Neutrophil (primary cell): ENCODE measurements around the gene SV2B.

Experiments
- H3K27ac ChIP-seq: fragments of 200-600 bp; sonication (generic); 2 replicates; pipeline ENCODE4 v1.5.1; 2016; ENCODE audit warnings: mild to moderate bottlenecking, moderate library complexity
- H3K27me3 ChIP-seq: fragments of 200-600 bp; sonication (generic); 2 replicates; pipeline ENCODE4 v1.6.0; 2016; ENCODE audit warnings: mild to moderate bottlenecking
- H3K36me3 ChIP-seq: fragments of 200-600 bp; sonication (generic); 2 replicates; pipeline ENCODE4 v1.5.1; 2017
- H3K4me1 ChIP-seq, 2 experiments: fragments of 200-600 bp in 1 of 2; sonication (generic) in 1 of 2; 1 replicate in 1 of 2; 2 replicates in 1 of 2; pipeline versions ENCODE4 v1.5.1 to v1.6.1; 2013 to 2016; ENCODE audit warnings: low read depth in 1 of 2, low read length in 1 of 2, mild to moderate bottlenecking in 1 of 2, moderate library complexity in 1 of 2; ENCODE audit not compliant: control insufficient read depth in 1 of 2, insufficient read depth in 1 of 2
- H3K4me3 ChIP-seq, 2 experiments: fragments of 200-600 bp in 1 of 2; sonication (generic) in 1 of 2; 1 replicate in 1 of 2; 2 replicates in 1 of 2; pipeline ENCODE4 v1.5.1; 2013 to 2016; ENCODE audit warnings: low read depth in 1 of 2, low read length in 1 of 2, mild to moderate bottlenecking in 1 of 2, moderate library complexity in 1 of 2
- H3K9me3 ChIP-seq: fragments of 200-600 bp; sonication (generic); 2 replicates; pipeline ENCODE4 v1.5.1; 2016
- CTCF ChIP-seq: fragments of 200-600 bp; sonication (generic); IDR thresholded peaks from 2 replicates; pipeline ENCODE4 v1.5.1; 2016; ENCODE audit warnings: antibody characterized with exemption

The SV2B gene

GRCh38 chr15:91156175-91156726, 56.2 kb downstream of the SV2B start:
- Histone ChIP-seq H3K36me3 (no peaks in the 10 kb centered on the region), H3K4me3 (no peak overlapping the region), H3K9me3 (no peaks in the 10 kb centered on the region), H3K27me3 (peaks cover 71% of the 10 kb centered on the region), H3K4me1 (peaks cover 0 to 6% of the 10 kb centered on the region in 2 experiments), H3K27ac (no peak overlapping the region)
- TF ChIP-seq CTCF: no peak

GRCh38 chr15:91158415-91159394, 58.6 kb downstream of the SV2B start:
- Histone ChIP-seq H3K4me3 (no peak overlapping the region), H3K9me3 (no peaks in the 10 kb centered on the region), H3K4me1 (peaks cover 0 to 6% of the 10 kb centered on the region in 2 experiments), H3K36me3 (no peaks in the 10 kb centered on the region), H3K27ac (no peak overlapping the region), H3K27me3 (peaks cover 60% of the 10 kb centered on the region)
- no peak for TF ChIP-seq CTCF

DNA sequence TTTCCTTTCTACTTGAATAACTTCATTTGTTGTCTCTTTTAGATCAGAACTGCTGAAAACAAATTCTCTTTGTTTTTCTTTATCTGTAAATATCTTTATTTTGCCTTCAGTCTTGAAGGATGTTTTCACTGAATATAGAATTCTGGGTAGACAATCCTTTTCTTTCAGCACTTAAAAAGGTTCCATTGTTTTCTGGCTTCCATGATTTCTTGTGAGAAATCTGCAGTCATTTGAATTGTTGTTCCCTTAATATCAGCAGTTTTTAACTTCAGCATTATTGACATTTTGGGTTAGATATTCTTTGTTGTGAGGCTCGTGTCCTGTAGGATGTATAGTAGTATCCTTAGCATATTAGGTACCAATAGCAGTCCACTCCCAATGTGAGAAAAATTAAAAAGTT, 65.8 kb downstream of the SV2B start:
- Histone ChIP-seq H3K4me3 (no peak overlapping the region), H3K4me1 (no peaks in the 10 kb centered on the region)

DNA sequence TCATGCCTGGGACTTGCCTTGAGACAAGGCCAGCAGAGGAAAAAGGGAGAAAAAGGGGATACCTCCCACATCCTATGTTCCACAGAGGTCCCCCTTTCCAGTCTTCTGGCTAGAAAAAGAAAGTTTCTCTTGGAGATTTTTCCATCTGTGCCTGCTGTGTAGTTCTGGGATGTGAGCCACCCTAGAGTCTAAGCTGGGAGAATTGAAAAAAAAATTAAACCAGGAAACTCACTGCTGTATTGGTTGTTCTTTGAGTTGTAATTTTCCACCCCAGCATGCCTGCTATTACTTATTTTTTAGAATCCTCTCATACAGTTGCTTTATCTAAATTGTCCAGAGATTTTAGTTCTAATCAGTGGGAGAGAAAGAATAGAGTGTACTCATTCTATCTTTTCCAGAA, 68.4 kb downstream of the SV2B start:
- Histone ChIP-seq H3K4me3 (no peak overlapping the region), H3K27me3 (peaks cover 25% of the 10 kb centered on the region), H3K4me1 (no peaks in the 10 kb centered on the region), H3K27ac (no peak overlapping the region), H3K36me3 (no peaks in the 10 kb centered on the region), H3K9me3 (peaks cover 8% of the 10 kb centered on the region)
- no peak for TF ChIP-seq CTCF

More for the DNA sequence above, 65.8 kb downstream of the SV2B start:
- Histone ChIP-seq H3K36me3 (no peaks in the 10 kb centered on the region), H3K27me3 (peaks cover 27% of the 10 kb centered on the region), H3K9me3 (peaks cover 8% of the 10 kb centered on the region), H3K27ac (no peak overlapping the region)
- TF ChIP-seq CTCF: no peak

DNA sequence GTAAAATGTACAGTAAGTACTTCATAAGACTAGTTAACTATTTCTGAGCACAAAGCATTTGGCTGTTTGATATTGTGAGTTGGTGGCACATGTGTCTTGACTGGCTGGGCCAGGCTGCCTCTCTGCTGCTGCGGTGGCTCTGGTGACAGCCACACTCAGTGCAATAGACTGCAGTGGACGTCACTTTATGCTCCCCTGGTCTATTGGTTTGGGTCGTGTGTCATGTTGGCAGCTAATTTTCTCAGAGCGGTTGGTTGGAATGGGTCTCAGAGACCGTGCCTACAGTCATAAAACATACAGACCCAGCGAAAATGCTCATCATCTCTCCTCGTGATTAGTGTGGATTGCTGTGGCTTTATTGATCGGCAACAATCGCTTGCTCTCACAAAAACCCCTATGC, 71.3 kb downstream of the SV2B start:
- no peaks in the 10 kb centered on the region for H3K36me3 ChIP-seq
- no peak overlapping the region for H3K27ac ChIP-seq
- no peak overlapping the region for H3K4me3 ChIP-seq
- H3K27me3 ChIP-seq: peaks cover 28% of the 10 kb centered on the region
- H3K9me3 ChIP-seq: no peaks in the 10 kb centered on the region
- TF ChIP-seq CTCF: no peak
- H3K4me1 ChIP-seq: no peaks in the 10 kb centered on the region
